Smooth muscle cell (in vitro differentiated cells): ENCODE results near the gene SS18L1. TPM values are rescaled to one million over a fixed set of nuclear protein-coding genes. Genes with fewer than 3 reads are reported as not detected.

Experiments
- DNase-seq: peaks from one replicate; lab custom pipeline; 2025; ENCODE audit not compliant: unreplicated experiment; lab: John Stamatoyannopoulos, UW
- H2AFZ ChIP-seq: fragments of 200-600 bp; sonication (generic); 2 replicates; pipeline ENCODE4 v1.6.0; 2016; ENCODE audit warnings: antibody characterized with exemption, low read depth, mild to moderate bottlenecking
- H3F3A ChIP-seq: fragments of 200-600 bp; sonication (generic); 2 replicates; pipeline ENCODE4 v1.6.0; 2017; ENCODE audit warnings: antibody characterized with exemption, low read depth
- H3K27ac ChIP-seq: fragments of 200-600 bp; sonication (generic); 2 replicates; pipeline ENCODE4 v1.5.1; 2016; ENCODE audit warnings: low read depth, mild to moderate bottlenecking
- H3K27me3 ChIP-seq: fragments of 200-600 bp; sonication (generic); 2 replicates; pipeline ENCODE4 v1.6.1; 2016; ENCODE audit warnings: low read depth, mild to moderate bottlenecking
- H3K36me3 ChIP-seq: fragments of 200-600 bp; sonication (generic); 2 replicates; pipeline ENCODE4 v1.5.1; 2016; ENCODE audit warnings: low read depth
- H3K4me1 ChIP-seq: fragments of 200-600 bp; sonication (generic); 2 replicates; pipeline ENCODE4 v1.5.1; 2016; ENCODE audit warnings: low read depth
- H3K4me2 ChIP-seq: fragments of 200-600 bp; sonication (generic); 2 replicates; pipeline ENCODE4 v1.6.0; 2016; ENCODE audit warnings: mild to moderate bottlenecking
- H3K4me3 ChIP-seq: fragments of 200-600 bp; sonication (generic); 2 replicates; pipeline ENCODE4 v1.5.1; 2016; ENCODE audit warnings: mild to moderate bottlenecking
- H3K79me2 ChIP-seq: fragments of 200-600 bp; sonication (generic); 2 replicates; pipeline ENCODE4 v1.6.0; 2016; ENCODE audit warnings: low read depth, mild to moderate bottlenecking
- H3K9ac ChIP-seq: fragments of 200-600 bp; sonication (generic); 2 replicates; pipeline ENCODE4 v1.6.0; 2016; ENCODE audit warnings: low read depth
- H3K9me3 ChIP-seq: fragments of 200-600 bp; sonication (generic); replicated peaks from 2 replicates; pipeline ENCODE4 v1.5.1; 2016; ENCODE audit warnings: low read depth
- H4K20me1 ChIP-seq: fragments of 200-600 bp; sonication (generic); 2 replicates; pipeline ENCODE4 v1.6.0; 2016; ENCODE audit warnings: low read depth
- WGBS: methylation state at CpG from one replicate; pipeline ENCODE4 v1.1.7; 2016; ENCODE audit warnings: low lambda C conversion rate; 5-methylcytosine and 5-hydroxymethylcytosine counted together
- polyA plus RNA-seq: library from polyadenylated mRNA; unstranded; fragments of >200 nt; fragmentation: Nextera tagmentation; extraction: Ambion mirVana; gene quantifications from 2 replicates; pipeline ENCODE4 v1.2.1, GENCODE V29; 2016
- total RNA-seq: library from RNA; depleted of rRNA; stranded (reverse); fragments of >200 nt; gene quantifications from 2 replicates; pipeline ENCODE4 v1.2.3, GENCODE V29; 2014
- TF ChIP-seq, protein P1 (sequence below): fragments of 200-600 bp; sonication (generic); IDR thresholded peaks from 2 replicates; pipeline ENCODE4 v1.5.1; 2017; ENCODE audit warnings: borderline replicate concordance, mild to moderate bottlenecking, antibody characterized with exemption; ENCODE audit not compliant: insufficient read depth, poor library complexity, severe bottlenecking

Gene SS18L1
- total and polyA plus RNA-seq, 2 experiments from 2014 or later: 2.3 to 10.1 TPM

DNA sequence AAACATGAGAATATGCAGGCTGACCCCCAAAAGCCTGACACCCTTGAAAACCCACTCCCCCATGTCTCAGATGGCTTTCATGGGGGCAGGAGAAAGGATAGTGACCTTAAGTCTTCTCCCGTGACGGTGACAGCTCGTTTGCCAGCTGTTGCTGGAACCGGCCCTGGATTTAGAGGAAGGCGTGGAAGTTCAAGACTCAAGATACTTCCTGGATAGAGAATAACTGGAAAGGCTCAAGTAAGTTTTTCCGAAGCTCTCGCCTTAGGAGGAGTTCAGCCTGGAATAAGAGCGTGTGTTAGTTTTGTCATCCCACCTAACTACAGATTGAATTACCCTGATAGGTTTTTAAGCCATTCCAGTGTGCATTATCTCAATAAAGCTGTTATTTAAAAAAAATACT, 27.7 kb downstream of the SS18L1 start:
- no peak overlapping the region for H3K27ac ChIP-seq
- no peak overlapping the region for H3K4me2 ChIP-seq
- DNase-seq: no peak
- no peaks in the 10 kb centered on the region for H3K36me3 ChIP-seq
- no peak overlapping the region for H3K9ac ChIP-seq
- no peaks in the 10 kb centered on the region for H3K27me3 ChIP-seq
- H3K4me3 ChIP-seq: no peak overlapping the region
- 89% methylated on average over 8 of the region's 8 CpGs for WGBS
- no peak overlapping the region for H2AFZ ChIP-seq
- no peaks in the 10 kb centered on the region for H3K4me1 ChIP-seq
- no peaks in the 10 kb centered on the region for H3F3A ChIP-seq
- TF ChIP-seq, protein P1, sequence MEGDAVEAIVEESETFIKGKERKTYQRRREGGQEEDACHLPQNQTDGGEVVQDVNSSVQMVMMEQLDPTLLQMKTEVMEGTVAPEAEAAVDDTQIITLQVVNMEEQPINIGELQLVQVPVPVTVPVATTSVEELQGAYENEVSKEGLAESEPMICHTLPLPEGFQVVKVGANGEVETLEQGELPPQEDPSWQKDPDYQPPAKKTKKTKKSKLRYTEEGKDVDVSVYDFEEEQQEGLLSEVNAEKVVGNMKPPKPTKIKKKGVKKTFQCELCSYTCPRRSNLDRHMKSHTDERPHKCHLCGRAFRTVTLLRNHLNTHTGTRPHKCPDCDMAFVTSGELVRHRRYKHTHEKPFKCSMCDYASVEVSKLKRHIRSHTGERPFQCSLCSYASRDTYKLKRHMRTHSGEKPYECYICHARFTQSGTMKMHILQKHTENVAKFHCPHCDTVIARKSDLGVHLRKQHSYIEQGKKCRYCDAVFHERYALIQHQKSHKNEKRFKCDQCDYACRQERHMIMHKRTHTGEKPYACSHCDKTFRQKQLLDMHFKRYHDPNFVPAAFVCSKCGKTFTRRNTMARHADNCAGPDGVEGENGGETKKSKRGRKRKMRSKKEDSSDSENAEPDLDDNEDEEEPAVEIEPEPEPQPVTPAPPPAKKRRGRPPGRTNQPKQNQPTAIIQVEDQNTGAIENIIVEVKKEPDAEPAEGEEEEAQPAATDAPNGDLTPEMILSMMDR: no peak
- no peaks in the 10 kb centered on the region for H3K79me2 ChIP-seq
- H3K9me3 ChIP-seq: no peaks in the 10 kb centered on the region
- H4K20me1 ChIP-seq: no peaks in the 10 kb centered on the region

DNA sequence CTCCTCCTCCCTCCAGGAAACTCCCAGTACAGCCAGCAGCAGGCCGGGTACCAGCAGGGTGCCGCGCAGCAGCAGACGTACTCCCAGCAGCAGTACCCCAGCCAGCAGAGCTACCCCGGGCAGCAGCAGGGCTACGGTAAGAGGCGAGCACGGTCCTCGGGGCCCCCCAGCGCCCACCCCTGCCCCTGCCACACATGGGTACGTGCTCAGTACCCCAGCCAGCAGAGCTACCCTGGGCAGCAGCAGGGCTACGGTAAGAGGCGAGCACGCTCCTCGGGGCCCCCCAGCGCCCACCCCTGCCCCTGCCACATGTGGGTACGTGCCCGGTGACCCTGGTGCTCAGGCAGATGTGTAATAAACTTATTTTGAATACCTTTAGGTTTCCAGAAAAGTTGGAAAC, 29.1 kb downstream of the SS18L1 start:
- Histone ChIP-seq H3K79me2 (no peaks in the 10 kb centered on the region), H3K27ac (no peak overlapping the region)
- WGBS: 97% methylated on average over 18 of the region's 18 CpGs

DNA sequence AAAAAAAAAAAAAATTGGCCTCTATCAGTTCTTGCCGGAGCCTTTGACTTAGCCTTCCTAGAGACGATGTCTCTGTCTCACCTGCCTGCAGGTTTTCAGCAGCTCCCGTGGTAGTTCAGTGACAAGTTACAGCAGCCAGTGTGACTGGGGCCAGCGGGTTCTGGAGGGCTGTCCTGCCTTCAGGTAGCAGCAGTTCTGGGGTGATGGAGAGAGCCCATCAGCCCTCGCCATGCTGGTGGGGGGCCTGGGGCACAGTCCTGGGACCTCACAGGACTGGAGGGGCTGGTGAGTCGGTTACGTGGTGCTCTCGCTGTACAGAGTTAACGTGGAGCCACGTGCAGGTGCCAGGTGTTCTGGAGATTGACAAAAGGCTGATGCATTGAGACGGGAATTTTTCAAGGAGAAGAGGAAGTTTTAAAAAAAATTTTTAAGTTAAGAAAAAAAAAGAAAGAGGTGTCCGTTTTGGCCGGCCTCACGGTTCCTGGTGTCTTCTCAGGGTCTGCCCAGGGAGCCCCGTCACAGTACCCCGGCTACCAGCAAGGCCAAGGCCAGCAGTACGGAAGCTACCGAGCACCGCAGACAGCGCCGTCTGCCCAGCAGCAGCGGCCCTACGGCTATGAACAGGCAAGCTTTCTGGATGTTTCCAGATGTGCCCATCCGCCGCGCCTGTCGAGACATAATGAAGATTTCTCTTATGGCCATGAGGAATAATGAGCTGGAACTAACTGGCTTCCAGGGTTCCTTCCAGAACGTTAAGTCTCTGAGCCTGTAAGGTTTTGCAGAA, 30.6 kb downstream of the SS18L1 start:
- no peak overlapping the region for H3K4me2 ChIP-seq
- no peak overlapping the region for H3K9ac ChIP-seq
- no peaks in the 10 kb centered on the region for H3K79me2 ChIP-seq
- no peaks in the 10 kb centered on the region for H3K4me1 ChIP-seq
- 97% methylated on average over 28 of the region's 28 CpGs for WGBS
- no peaks in the 10 kb centered on the region for H3F3A ChIP-seq
- no peak overlapping the region for H3K27ac ChIP-seq
- no peak overlapping the region for H2AFZ ChIP-seq
- H3K36me3 ChIP-seq: no peaks in the 10 kb centered on the region
- no peak for DNase-seq
- H4K20me1 ChIP-seq: no peaks in the 10 kb centered on the region
- no peak overlapping the region for H3K4me3 ChIP-seq
- no peaks in the 10 kb centered on the region for H3K9me3 ChIP-seq
- no peaks in the 10 kb centered on the region for H3K27me3 ChIP-seq
- TF ChIP-seq, protein P1: no peak

More for the DNA sequence above, 29.1 kb downstream of the SS18L1 start:
- H3K27me3 ChIP-seq: no peaks in the 10 kb centered on the region
- no peak overlapping the region for H3K4me3 ChIP-seq
- H2AFZ ChIP-seq: no peak overlapping the region
- no peaks in the 10 kb centered on the region for H3F3A ChIP-seq
- H3K4me1 ChIP-seq: no peaks in the 10 kb centered on the region
- no peaks in the 10 kb centered on the region for H4K20me1 ChIP-seq
- no peaks in the 10 kb centered on the region for H3K36me3 ChIP-seq
- H3K4me2 ChIP-seq: no peak overlapping the region
- H3K9ac ChIP-seq: no peak overlapping the region
- DNase-seq: no peak
- no peaks in the 10 kb centered on the region for H3K9me3 ChIP-seq
- TF ChIP-seq, protein P1: no peak
